Measurements from ENCODE around the gene GRHL1. TPM values are rescaled to one million over a fixed set of nuclear protein-coding genes. Genes with fewer than 3 reads are reported as not detected.

The GRHL1 gene
- total RNA-seq, 1 donor from 2014 or later, result 1.4 TPM

DNA sequence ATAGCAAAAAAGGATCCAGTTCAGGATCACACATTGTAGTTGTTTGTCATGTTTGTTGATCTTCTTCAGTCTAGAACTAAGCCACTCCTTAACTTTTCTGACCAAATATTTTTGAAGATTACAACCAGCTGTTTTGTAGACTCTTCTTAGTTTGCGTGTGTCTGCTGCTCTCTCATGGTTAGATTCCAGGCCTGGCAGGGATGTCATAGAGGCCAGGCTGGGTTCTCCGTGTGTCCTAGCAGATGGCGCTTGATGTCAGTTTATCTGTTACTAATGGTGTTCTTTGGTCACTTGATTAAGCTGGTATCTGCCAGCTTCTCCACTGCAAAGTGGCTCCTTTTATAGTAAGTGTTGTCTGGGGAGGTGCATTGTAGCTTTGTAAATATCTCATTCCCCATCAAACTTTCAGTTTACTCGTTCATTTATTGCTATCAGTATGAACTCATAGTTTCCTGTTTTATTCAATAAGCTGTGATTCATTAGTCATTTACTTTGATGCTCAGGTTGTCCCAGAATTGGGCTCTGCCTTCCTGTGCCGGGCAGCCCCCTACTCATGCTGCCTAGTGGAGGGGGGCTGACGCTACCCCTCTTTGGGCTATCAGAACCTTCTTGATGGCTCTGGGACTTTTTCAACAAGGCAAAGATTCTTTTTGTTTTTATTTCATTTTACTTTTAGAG, 42.1 kb downstream of the GRHL1 start:
- intact Hi-C loops (cut with micrococcal nuclease), result no loop called here
- Mint-ChIP-seq H3K4me3 (no peak overlapping the region), H3K27ac (no peak overlapping the region), H3K4me1 (ENCODE audit: low read depth) (peaks cover 7% of the 10 kb centered on the region), H3K9me3 (no peaks in the 10 kb centered on the region), H3K27me3 (ENCODE audit: insufficient read depth) (peaks cover 4% of the 10 kb centered on the region), H3K36me3 (ENCODE audit: low read depth) (no peaks in the 10 kb centered on the region)
- DNase-seq (ENCODE audit: low spot score), result no peak

GRCh38 chr2:9994462-9994861, 43.0 kb downstream of the GRHL1 start:
- intact Hi-C loops (cut with micrococcal nuclease), result no loop called here
- no peaks in the 10 kb centered on the region for H3K9me3 Mint-ChIP-seq
- no peaks in the 10 kb centered on the region for H3K36me3 Mint-ChIP-seq (ENCODE audit: low read depth)
- DNase-seq (ENCODE audit: low spot score), result no peak
- H3K4me1 Mint-ChIP-seq (ENCODE audit: low read depth), result peaks cover 7% of the 10 kb centered on the region
- H3K27ac Mint-ChIP-seq, result no peak overlapping the region
- H3K4me3 Mint-ChIP-seq, result no peak overlapping the region
- peaks cover 4% of the 10 kb centered on the region for H3K27me3 Mint-ChIP-seq (ENCODE audit: insufficient read depth)

DNA sequence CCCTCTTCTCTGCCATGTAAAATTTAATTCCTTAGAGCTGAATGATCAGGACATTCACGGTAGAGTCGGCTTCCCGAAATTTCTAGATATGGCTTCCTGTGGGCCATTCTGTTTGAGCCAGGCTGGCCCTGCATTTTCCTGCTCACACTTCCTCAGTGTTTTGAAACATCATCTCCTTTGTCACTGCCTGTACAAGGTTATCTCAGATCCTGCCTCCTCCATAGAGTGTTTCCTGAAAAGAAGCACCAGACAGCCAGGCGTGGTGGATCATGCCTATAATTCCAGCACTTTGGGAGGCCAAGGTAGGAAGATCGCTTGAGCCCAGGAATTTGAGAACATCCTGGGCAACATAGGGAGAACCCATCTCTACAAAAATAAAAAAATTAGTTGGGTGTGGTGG, 43.6 kb downstream of the GRHL1 start:
- DNase-seq (ENCODE audit: low spot score), result no peak
- intact Hi-C loops (cut with micrococcal nuclease), result no loop called here
- H3K4me1 Mint-ChIP-seq (ENCODE audit: low read depth), result peaks cover 7% of the 10 kb centered on the region
- H3K36me3 Mint-ChIP-seq (ENCODE audit: low read depth), result no peaks in the 10 kb centered on the region
- peaks cover 4% of the 10 kb centered on the region for H3K27me3 Mint-ChIP-seq (ENCODE audit: insufficient read depth)
- no peaks in the 10 kb centered on the region for H3K9me3 Mint-ChIP-seq
- H3K4me3 Mint-ChIP-seq, result no peak overlapping the region
- H3K27ac Mint-ChIP-seq, result no peak overlapping the region

- no peak for DNase-seq (ENCODE audit: low spot score)
- no peaks in the 10 kb centered on the region for H3K9me3 Mint-ChIP-seq
- intact Hi-C loops (cut with micrococcal nuclease), result no loop called here
- no peak overlapping the region for H3K27ac Mint-ChIP-seq
- H3K4me3 Mint-ChIP-seq, result no peak overlapping the region
- H3K36me3 Mint-ChIP-seq (ENCODE audit: low read depth), result no peaks in the 10 kb centered on the region
- no peaks in the 10 kb centered on the region for H3K27me3 Mint-ChIP-seq (ENCODE audit: insufficient read depth)
- H3K4me1 Mint-ChIP-seq (ENCODE audit: low read depth), result peaks cover 7% of the 10 kb centered on the region
These were observed 44.8 kb downstream of the GRHL1 start for GRCh38 chr2:9996321-9996720.

DNA sequence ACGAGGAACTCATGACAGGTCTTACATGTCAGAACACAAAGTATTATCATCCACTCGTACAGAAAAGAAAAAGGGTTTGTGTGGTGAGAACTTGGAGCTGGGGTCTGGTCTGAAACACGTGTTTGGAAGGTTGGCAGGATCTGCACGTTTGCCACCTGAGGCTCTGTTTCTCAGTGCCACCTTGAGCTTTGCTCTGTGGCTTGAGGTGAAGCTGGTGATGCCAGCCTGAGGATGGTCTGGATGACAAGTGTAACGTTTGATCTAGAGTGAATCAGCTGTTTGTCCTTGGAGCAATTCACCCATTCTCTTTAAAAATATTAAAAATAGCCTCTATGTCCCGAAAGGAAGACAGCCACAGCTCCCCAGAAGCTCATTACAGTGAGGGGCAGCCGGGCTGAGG, 46.4 kb downstream of the GRHL1 start:
- Mint-ChIP-seq H3K4me1 (ENCODE audit: low read depth) (peaks cover 7% of the 10 kb centered on the region), H3K36me3 (ENCODE audit: low read depth) (no peaks in the 10 kb centered on the region), H3K27ac (no peak overlapping the region), H3K27me3 (ENCODE audit: insufficient read depth) (no peaks in the 10 kb centered on the region), H3K4me3 (no peak overlapping the region), H3K9me3 (no peaks in the 10 kb centered on the region)
- intact Hi-C loops (cut with micrococcal nuclease), result no loop called here
- no peak for DNase-seq (ENCODE audit: low spot score)

- intact Hi-C loops (cut with micrococcal nuclease), result no loop called here
- H3K36me3 Mint-ChIP-seq (ENCODE audit: low read depth), result no peaks in the 10 kb centered on the region
- H3K4me3 Mint-ChIP-seq, result no peak overlapping the region
- H3K4me1 Mint-ChIP-seq (ENCODE audit: low read depth), result no peaks in the 10 kb centered on the region
- DNase-seq (ENCODE audit: low spot score), result no peak
- no peaks in the 10 kb centered on the region for H3K27me3 Mint-ChIP-seq (ENCODE audit: insufficient read depth)
- H3K9me3 Mint-ChIP-seq, result no peaks in the 10 kb centered on the region
- no peak overlapping the region for H3K27ac Mint-ChIP-seq
These were observed 47.6 kb downstream of the GRHL1 start for GRCh38 chr2:9998916-9999654.

DNA sequence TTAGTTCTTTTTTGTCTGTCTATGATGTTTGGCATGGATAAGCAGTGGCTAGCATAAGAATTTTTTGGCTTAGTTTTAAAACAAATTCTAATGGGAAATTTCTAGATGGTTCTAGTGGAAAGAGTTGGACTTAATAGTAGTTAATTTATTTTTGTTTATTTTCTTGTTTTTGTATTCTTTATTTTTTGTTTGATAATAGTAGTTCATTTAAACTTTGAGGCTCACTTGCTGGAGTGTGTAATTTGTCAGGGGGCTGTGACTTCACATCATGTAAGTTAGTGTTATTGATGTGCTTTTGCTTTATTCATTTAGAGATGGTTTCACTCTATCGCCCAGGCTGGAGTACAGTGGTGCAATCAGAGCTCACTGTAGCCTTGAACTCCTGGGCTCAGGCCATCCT, 48.2 kb downstream of the GRHL1 start:
- H3K9me3 Mint-ChIP-seq, result no peaks in the 10 kb centered on the region

DNA sequence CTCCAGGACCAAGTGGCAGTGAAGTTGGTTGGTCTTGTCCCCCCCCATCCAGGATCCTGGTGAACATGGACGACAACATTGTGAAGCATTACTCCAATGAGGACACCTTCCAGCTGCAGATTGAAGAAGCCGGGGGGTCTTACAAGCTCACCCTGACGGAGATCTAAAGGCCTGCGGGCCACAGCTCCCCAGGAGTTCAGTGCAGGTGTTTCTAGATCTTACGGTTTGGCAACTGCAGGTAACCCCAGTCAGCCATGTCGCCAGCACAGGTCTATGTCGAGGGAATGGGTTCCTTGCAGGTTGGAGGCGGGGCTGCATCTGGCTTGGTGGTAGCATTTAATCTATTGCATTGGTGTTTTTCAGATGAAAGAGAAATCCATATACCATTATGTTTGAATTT, 49.0 kb downstream of the GRHL1 start:
- Mint-ChIP-seq H3K4me3 (no peak overlapping the region), H3K4me1 (ENCODE audit: low read depth) (no peaks in the 10 kb centered on the region), H3K27me3 (ENCODE audit: insufficient read depth) (no peaks in the 10 kb centered on the region), H3K36me3 (ENCODE audit: low read depth) (no peaks in the 10 kb centered on the region), H3K9me3 (no peaks in the 10 kb centered on the region), H3K27ac (no peak overlapping the region)
- intact Hi-C loops (cut with micrococcal nuclease), result no loop called here
- no peak for DNase-seq (ENCODE audit: low spot score)

More for the DNA sequence above, 48.2 kb downstream of the GRHL1 start:
- intact Hi-C loops (cut with micrococcal nuclease), result no loop called here
- Mint-ChIP-seq H3K27ac (no peak overlapping the region), H3K4me1 (ENCODE audit: low read depth) (no peaks in the 10 kb centered on the region), H3K4me3 (no peak overlapping the region), H3K36me3 (ENCODE audit: low read depth) (no peaks in the 10 kb centered on the region), H3K27me3 (ENCODE audit: insufficient read depth) (no peaks in the 10 kb centered on the region)
- DNase-seq (ENCODE audit: low spot score), result no peak

DNA sequence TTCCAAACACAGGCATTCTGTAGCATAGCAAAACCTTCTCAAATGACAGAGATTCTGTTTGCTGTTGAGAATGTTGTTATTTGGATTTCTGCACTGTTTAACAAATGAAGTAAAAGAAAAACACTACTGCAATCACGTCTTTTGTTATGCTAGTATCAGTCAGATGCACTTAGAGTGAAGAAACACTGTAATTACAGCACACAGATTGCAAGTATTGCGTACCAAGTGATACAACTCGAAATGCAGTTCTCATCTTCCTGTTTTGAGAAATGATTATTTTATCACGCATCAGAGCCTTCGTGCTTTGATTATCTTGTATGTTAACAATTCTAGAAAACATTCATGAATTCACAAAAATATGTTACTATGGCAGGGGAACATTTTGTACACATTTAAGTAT, 50.1 kb downstream of the GRHL1 start:
- intact Hi-C loops (cut with micrococcal nuclease), result no loop called here
- Mint-ChIP-seq H3K4me3 (no peak overlapping the region), H3K27ac (no peak overlapping the region), H3K4me1 (ENCODE audit: low read depth) (no peaks in the 10 kb centered on the region), H3K9me3 (no peaks in the 10 kb centered on the region), H3K27me3 (ENCODE audit: insufficient read depth) (no peaks in the 10 kb centered on the region), H3K36me3 (ENCODE audit: low read depth) (no peaks in the 10 kb centered on the region)
- no peak for DNase-seq (ENCODE audit: low spot score)

DNA sequence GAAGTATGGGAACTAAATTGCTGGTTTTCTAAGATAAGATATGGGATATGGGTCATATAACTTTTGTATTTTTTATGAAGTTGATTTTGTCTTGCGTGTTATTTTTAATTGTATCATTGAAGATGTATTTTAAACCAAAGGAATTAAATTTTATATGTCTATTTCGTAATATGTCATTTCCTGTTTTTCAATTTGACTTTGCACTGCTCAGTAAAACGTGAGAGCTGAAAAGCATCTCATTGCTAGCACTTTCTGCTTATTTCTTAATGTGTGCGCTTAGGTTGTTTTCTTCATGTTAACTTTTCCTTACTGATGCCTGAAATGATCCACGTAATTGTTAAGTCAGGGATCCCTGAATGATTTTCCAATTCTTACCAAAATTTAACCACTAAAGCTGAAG, 50.6 kb downstream of the GRHL1 start:
- H3K4me3 Mint-ChIP-seq, result no peak overlapping the region
- H3K27me3 Mint-ChIP-seq (ENCODE audit: insufficient read depth), result no peaks in the 10 kb centered on the region
- no peaks in the 10 kb centered on the region for H3K9me3 Mint-ChIP-seq
- H3K36me3 Mint-ChIP-seq (ENCODE audit: low read depth), result no peaks in the 10 kb centered on the region
- intact Hi-C loops (cut with micrococcal nuclease), result no loop called here
- no peak overlapping the region for H3K27ac Mint-ChIP-seq
- no peaks in the 10 kb centered on the region for H3K4me1 Mint-ChIP-seq (ENCODE audit: low read depth)
- DNase-seq (ENCODE audit: low spot score), result no peak

- no peak overlapping the region for H3K4me3 Mint-ChIP-seq
- H3K27ac Mint-ChIP-seq, result no peak overlapping the region
- H3K36me3 Mint-ChIP-seq (ENCODE audit: low read depth), result no peaks in the 10 kb centered on the region
- no peaks in the 10 kb centered on the region for H3K9me3 Mint-ChIP-seq
- H3K4me1 Mint-ChIP-seq (ENCODE audit: low read depth), result no peaks in the 10 kb centered on the region
- intact Hi-C loops (cut with micrococcal nuclease), result no loop called here
- DNase-seq (ENCODE audit: low spot score), result no peak
- H3K27me3 Mint-ChIP-seq (ENCODE audit: insufficient read depth), result no peaks in the 10 kb centered on the region
These were observed 51.2 kb downstream of the GRHL1 start for GRCh38 chr2:10002681-10003080.

DNA sequence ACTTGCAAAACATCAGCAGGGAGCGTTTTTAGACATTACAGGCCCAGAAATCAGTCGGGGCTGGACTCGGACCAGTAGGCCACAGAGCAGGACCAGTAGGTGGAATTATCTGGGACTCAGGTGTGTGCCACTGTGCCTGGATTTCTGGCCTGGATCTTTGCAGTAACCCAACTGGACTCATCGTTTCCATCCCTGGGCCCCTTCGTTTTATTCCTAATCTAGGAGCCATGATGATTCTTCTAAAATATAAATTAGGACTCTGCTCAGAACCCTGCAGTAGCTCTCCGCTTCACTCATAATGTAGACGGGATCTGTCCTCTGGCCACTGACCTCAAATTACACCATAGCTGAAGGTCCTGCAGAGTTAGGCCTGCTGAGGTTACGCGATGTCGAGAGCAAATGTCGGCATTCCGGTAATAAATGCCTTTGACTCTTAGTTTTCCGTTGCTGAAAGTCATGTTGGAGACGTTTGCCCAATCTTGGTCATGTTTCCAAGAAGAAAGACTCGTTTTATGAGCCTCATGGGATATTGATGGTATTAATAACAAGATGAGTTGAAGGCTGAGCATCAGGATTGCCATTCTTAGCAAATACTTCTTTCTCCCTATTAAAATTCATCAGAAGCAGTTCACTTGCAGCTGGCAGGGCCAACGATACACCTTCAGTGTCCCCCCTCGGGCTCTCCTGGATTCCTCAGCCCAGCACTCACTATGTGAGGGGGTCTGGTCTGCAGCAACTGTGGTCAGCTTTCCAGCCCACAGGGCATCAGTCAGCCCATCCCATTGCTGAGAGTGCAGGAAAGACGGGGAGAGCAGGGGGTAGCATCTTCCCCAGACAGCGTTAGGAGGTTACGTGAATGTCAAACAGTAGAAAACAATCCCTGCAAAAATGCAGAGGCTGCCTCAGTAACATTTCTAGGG, 52.0 kb downstream of the GRHL1 start:
- no peaks in the 10 kb centered on the region for H3K4me1 Mint-ChIP-seq (ENCODE audit: low read depth)

GRCh38 chr2:10004401-10004800, 52.9 kb downstream of the GRHL1 start:
- Mint-ChIP-seq H3K4me1 (ENCODE audit: low read depth) (no peaks in the 10 kb centered on the region), H3K9me3 (no peaks in the 10 kb centered on the region), H3K4me3 (no peak overlapping the region), H3K36me3 (ENCODE audit: low read depth) (no peaks in the 10 kb centered on the region), H3K27me3 (ENCODE audit: insufficient read depth) (peaks cover 2% of the 10 kb centered on the region), H3K27ac (no peak overlapping the region)
- intact Hi-C loops (cut with micrococcal nuclease), result no loop called here
- no peak for DNase-seq (ENCODE audit: low spot score)

More for the DNA sequence above, 52.0 kb downstream of the GRHL1 start:
- Mint-ChIP-seq H3K27me3 (ENCODE audit: insufficient read depth) (peaks cover 2% of the 10 kb centered on the region), H3K4me3 (no peak overlapping the region), H3K36me3 (ENCODE audit: low read depth) (no peaks in the 10 kb centered on the region), H3K27ac (no peak overlapping the region), H3K9me3 (no peaks in the 10 kb centered on the region)
- intact Hi-C loops (cut with micrococcal nuclease), result no loop called here
- DNase-seq (ENCODE audit: low spot score), result no peak

Data from activated T-helper 1 cell treated with anti-CD3 and anti-CD28 coated beads, Interleukin-12 subunit alpha, Interleukin-12 subunit beta, Interleukin-2, Interleukin-4 antibody, amounts not matched to agents 30 ng/mL and 10 ng/mL and 1 ng/mL, durations not matched to agents 14 hours and 24 hours and 36 hours (primary cell).